B cell (primary cell): ENCODE data around the gene C10orf90. TPM values are rescaled to one million over a fixed set of nuclear protein-coding genes. Genes with fewer than 3 reads are reported as not detected.

Experiments used
- ATAC-seq: fragments of 200-7000 bp; cut with Tn5 transposase; one replicate; pipeline ENCODE4 v1.10.0; 2021; ENCODE audit warnings: low read depth, mild to moderate bottlenecking, moderate number of reproducible peaks, moderate library complexity
- CTCF ChIA-PET: fragments of 350-600 bp; sonication (Branson Sonifier 250); formaldehyde crosslinking; loops from one replicate; lab custom pipeline; 2021; ENCODE audit warnings: antibody characterized with exemption, inconsistent platforms; lab: Charles Lee
- POLR2A ChIA-PET: fragments of 350-600 bp; sonication (Branson Sonifier 250); formaldehyde crosslinking; loops from one replicate; lab custom pipeline; 2021; ENCODE audit warnings: antibody characterized with exemption; lab: Charles Lee
- DNase-seq: peaks from one replicate; pipeline ENCODE4 v3.0.0; 2013
- H2AFZ ChIP-seq: 2 replicates; pipeline ENCODE4 v1.6.1; 2012; ENCODE audit warnings: mild to moderate bottlenecking, low read depth, low read length; ENCODE audit not compliant: insufficient read depth, poor library complexity, severe bottlenecking
- H3K27ac ChIP-seq, 2 donors: 1 replicate in 1 of 2; 2 replicates in 1 of 2; pipeline ENCODE4 v1.5.1; 2012 to 2013; ENCODE audit warnings: low read length in 2 of 2, mild to moderate bottlenecking in 2 of 2, moderate library complexity in 1 of 2
- H3K27me3 ChIP-seq, 4 experiments: fragments of 200-600 bp in 1 of 4; sonication (generic) in 1 of 4; replicated peaks in 1 of 4; 1 replicate in 2 of 4; 2 replicates in 2 of 4; pipeline versions ENCODE4 v1.6.1 to v1.7.0; 2013 to 2016; ENCODE audit warnings: low read length in 3 of 4, mild to moderate bottlenecking in 2 of 4, mixed read lengths in 1 of 4, moderate library complexity in 1 of 4; ENCODE audit not compliant: insufficient read depth in 4 of 4, control insufficient read depth in 3 of 4; ENCODE audit errors: control extremely low read depth in 1 of 4
- H3K36me3 ChIP-seq, 2 experiments: replicated peaks in 1 of 2; 1 replicate in 1 of 2; 2 replicates in 1 of 2; pipeline versions ENCODE4 v1.6.1 to v1.7.1; 2013; ENCODE audit warnings: low read length in 1 of 2; ENCODE audit not compliant: insufficient read depth in 2 of 2, control insufficient read depth in 1 of 2; ENCODE audit errors: control extremely low read depth in 1 of 2, extremely low read depth in 1 of 2
- H3K4me1 ChIP-seq, 2 donors: fragments of 200-600 bp in 1 of 2; sonication (generic) in 1 of 2; 1 replicate in 1 of 2; 2 replicates in 1 of 2; pipeline versions ENCODE4 v1.5.1 to v1.6.1; 2013 to 2017; ENCODE audit warnings: low read length in 2 of 2; ENCODE audit not compliant: control insufficient read depth in 2 of 2, insufficient read depth in 2 of 2
- H3K4me2 ChIP-seq: replicated peaks from 2 replicates; pipeline ENCODE3; 2012; ENCODE audit warnings: mild to moderate bottlenecking, low read depth, low read length; ENCODE audit not compliant: poor library complexity, severe bottlenecking
- H3K4me3 ChIP-seq, 5 experiments: fragments of 200-600 bp in 1 of 5; sonication (generic) in 1 of 5; 1 replicate in 3 of 5; 2 replicates in 2 of 5; pipeline versions ENCODE4 v1.5.1 to v1.7.0; 2011 to 2016; ENCODE audit warnings: low read length in 4 of 5, mild to moderate bottlenecking in 4 of 5, low read depth in 2 of 5, control low read depth in 1 of 5, moderate library complexity in 1 of 5; ENCODE audit not compliant: insufficient read depth in 1 of 5; ENCODE audit errors: control extremely low read depth in 1 of 5, extremely low read depth in 1 of 5
- H3K79me2 ChIP-seq: fragments of 200-600 bp; sonication (generic); one replicate; pipeline ENCODE4 v1.6.0; 2016; ENCODE audit warnings: low read length; ENCODE audit not compliant: control insufficient read depth, insufficient read depth
- H3K9ac ChIP-seq: fragments of 200-600 bp; sonication (generic); 2 replicates; pipeline ENCODE4 v1.6.1; 2017; ENCODE audit warnings: mild to moderate bottlenecking, low read length, moderate library complexity
- H3K9me3 ChIP-seq, 3 donors: one replicate each; pipeline versions ENCODE4 v1.6.1 to v1.7.1; 2013; ENCODE audit warnings: low read length in 2 of 3; ENCODE audit not compliant: control insufficient read depth in 2 of 3, insufficient read depth in 1 of 3; ENCODE audit errors: control extremely low read depth in 1 of 3
- H4K20me1 ChIP-seq: 2 replicates; pipeline ENCODE4 v1.6.0; 2012; ENCODE audit warnings: mild to moderate bottlenecking, low read length; ENCODE audit not compliant: insufficient read depth, control insufficient read depth, poor library complexity, severe bottlenecking
- H3K27ac Mint-ChIP-seq: one replicate; pipeline ENCODE4 v1.8.0; 2021; ENCODE audit warnings: mixed read lengths
- H3K27me3 Mint-ChIP-seq: one replicate; pipeline ENCODE4 v1.8.0; 2021; ENCODE audit warnings: mixed read lengths
- H3K4me1 Mint-ChIP-seq: one replicate; pipeline ENCODE4 v1.8.0; 2021; ENCODE audit warnings: mixed read lengths
- H3K4me3 Mint-ChIP-seq: one replicate; pipeline ENCODE4 v1.8.0; 2021; ENCODE audit warnings: mixed read lengths
- H3K9me3 Mint-ChIP-seq: one replicate; pipeline ENCODE4 v1.8.0; 2022; ENCODE audit warnings: mixed read lengths; ENCODE audit not compliant: insufficient read depth
- EZH2 ChIP-seq: IDR thresholded peaks from 2 replicates; pipeline ENCODE4 v1.6.1; 2012; ENCODE audit warnings: borderline replicate concordance, low read depth, mild to moderate bottlenecking, moderate library complexity, low read length; ENCODE audit not compliant: insufficient read depth, poor library complexity, severe bottlenecking
- WGBS: methylation state at CpG from one replicate; pipeline ENCODE4 v1.1.5; 2013; ENCODE audit warnings: missing lambda C conversion rate; ENCODE audit not compliant: insufficient coverage; 5-methylcytosine and 5-hydroxymethylcytosine counted together
- intact Hi-C: fragments of 100-400 bp; cut with micrococcal nuclease; formaldehyde crosslinking; loops from one replicate; pipeline ENCODE4 v1.10.0; 2022
- polyA plus RNA-seq: library from polyadenylated mRNA; depleted of rRNA; stranded (reverse); fragments of >200 nt; gene quantifications from 2 replicates; pipeline ENCODE4 v1.2.3, GENCODE V29; 2012
- total RNA-seq, 2 donors: library from RNA; stranded (reverse); fragments of 120-200 nt in 1 of 2; gene quantifications; 1 replicate in 1 of 2; 2 replicates in 1 of 2; pipeline versions ENCODE4 v1.2.3 to v1.2.4, GENCODE V29; 2013 to 2022
- TF ChIP-seq, protein P1 (sequence below): fragments of 200-600 bp; IDR thresholded peaks from one replicate; pipeline ENCODE4 v1.8.0; 2022; ENCODE audit warnings: antibody characterized with exemption, mild to moderate bottlenecking

C10orf90 gene
- total and polyA plus RNA-seq, 2 donors (not counting 1 experiment from before 2014, with no cell fraction given), result not detected

DNA sequence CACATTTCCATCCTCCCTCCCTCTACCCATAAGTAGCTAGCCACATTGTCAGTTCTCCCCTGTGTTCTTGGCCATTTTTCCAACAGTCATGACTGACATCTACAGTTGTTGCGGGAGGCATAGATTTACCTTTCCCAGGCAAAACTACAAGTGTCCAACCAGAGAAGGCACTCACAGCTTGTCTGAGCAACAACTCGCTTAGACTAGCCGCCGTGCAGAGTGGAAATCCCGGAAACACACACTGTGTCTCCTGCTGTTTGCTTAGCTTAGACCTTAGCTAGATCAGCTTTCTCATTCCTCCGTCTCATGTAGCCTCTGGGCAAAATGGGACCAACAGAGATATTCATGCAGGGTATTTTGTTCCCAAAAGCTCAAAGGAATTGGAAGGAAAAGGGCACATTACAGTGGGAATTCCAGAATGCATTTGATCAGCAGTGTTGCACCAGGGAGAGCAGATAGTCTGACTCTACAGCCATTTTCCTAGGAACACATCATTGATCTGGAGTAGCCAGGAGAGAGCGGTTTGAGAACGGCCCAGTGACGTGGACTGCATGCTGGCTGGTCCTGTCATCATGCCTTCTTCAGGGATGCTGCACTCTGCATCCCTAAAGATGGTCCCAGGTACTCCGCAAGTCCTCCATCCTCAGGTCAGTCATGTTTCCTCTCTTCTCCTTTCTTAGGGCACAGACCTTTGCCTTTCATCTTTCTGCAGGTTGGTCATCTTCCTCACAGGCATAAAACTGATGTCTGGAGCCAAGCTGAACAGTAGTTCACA, 89.4 kb downstream of the C10orf90 start:
- Histone ChIP-seq H2AFZ (no peak overlapping the region), H3K27ac (no peak overlapping the region), H3K27me3 (no peaks in the 10 kb centered on the region), H3K4me3 (no peak overlapping the region), H3K4me2 (no peak overlapping the region), H3K9ac (no peak overlapping the region), H4K20me1 (no peaks in the 10 kb centered on the region), H3K36me3 (no peaks in the 10 kb centered on the region), H3K9me3 (peaks cover 0 to 6% (median 1%) of the 10 kb centered on the region in 3 donors), H3K79me2 (no peaks in the 10 kb centered on the region), H3K4me1 (no peaks in the 10 kb centered on the region)
- 73% methylated on average over 10 of the region's 10 CpGs for whole genome bisulfite sequencing
- Mint-ChIP-seq H3K27me3 (no peaks in the 10 kb centered on the region), H3K9me3 (no peaks in the 10 kb centered on the region), H3K27ac (no peak overlapping the region), H3K4me1 (no peaks in the 10 kb centered on the region), H3K4me3 (no peak overlapping the region)
- ATAC-seq (no peak), DNase-seq (no peak)
- POLR2A ChIA-PET, result no interaction called here
- intact Hi-C loops, result no loop called here
- no peak for TF ChIP-seq EZH2
- TF ChIP-seq, protein P1, sequence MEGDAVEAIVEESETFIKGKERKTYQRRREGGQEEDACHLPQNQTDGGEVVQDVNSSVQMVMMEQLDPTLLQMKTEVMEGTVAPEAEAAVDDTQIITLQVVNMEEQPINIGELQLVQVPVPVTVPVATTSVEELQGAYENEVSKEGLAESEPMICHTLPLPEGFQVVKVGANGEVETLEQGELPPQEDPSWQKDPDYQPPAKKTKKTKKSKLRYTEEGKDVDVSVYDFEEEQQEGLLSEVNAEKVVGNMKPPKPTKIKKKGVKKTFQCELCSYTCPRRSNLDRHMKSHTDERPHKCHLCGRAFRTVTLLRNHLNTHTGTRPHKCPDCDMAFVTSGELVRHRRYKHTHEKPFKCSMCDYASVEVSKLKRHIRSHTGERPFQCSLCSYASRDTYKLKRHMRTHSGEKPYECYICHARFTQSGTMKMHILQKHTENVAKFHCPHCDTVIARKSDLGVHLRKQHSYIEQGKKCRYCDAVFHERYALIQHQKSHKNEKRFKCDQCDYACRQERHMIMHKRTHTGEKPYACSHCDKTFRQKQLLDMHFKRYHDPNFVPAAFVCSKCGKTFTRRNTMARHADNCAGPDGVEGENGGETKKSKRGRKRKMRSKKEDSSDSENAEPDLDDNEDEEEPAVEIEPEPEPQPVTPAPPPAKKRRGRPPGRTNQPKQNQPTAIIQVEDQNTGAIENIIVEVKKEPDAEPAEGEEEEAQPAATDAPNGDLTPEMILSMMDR, result no peak
- CTCF ChIA-PET, result no interaction called here

DNA sequence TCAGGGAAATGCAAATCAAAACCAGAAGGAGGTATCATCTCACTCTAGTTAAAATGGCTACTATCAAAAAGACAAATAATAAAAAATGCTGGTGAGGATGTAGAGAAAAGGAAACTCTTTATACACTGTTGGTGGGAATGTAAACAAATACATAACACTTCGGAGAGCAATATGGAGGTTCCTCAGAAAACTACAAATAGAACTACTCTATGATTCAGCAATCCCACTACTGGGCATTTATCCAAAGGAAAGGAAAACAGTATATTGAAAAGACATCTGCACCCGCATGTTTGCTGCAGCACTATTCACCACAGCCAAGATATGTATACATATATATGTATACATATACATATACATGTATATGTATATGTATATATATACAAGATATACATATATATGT, 94.2 kb downstream of the C10orf90 start:
- Histone ChIP-seq H3K27me3 (no peaks in the 10 kb centered on the region), H3K4me2 (no peak overlapping the region), H3K4me1 (no peaks in the 10 kb centered on the region), H3K9me3 (peaks cover 0 to 1% (median 0%) of the 10 kb centered on the region in 3 donors), H2AFZ (no peak overlapping the region), H3K9ac (no peak overlapping the region), H3K36me3 (no peaks in the 10 kb centered on the region), H3K27ac (no peak overlapping the region), H4K20me1 (no peaks in the 10 kb centered on the region), H3K4me3 (no peak overlapping the region), H3K79me2 (no peaks in the 10 kb centered on the region)
- H3K27me3 Mint-ChIP-seq, result no peaks in the 10 kb centered on the region
- no peaks in the 10 kb centered on the region for H3K4me1 Mint-ChIP-seq
- no peaks in the 10 kb centered on the region for H3K9me3 Mint-ChIP-seq
- no peak overlapping the region for H3K27ac Mint-ChIP-seq
- ChIA-PET CTCF (no interaction called here), POLR2A (no interaction called here)
- ATAC-seq, result no peak
- intact Hi-C loops, result no loop called here
- TF ChIP-seq, protein P1, result no peak
- TF ChIP-seq EZH2, result no peak
- H3K4me3 Mint-ChIP-seq, result no peak overlapping the region
- DNase-seq, result no peak
- WGBS, result no CpG with 5 or more reads among the region's 2 CpGs
